Neural crest cell (in vitro differentiated cells): Measurements from ENCODE around the gene NBPF3. TPM values are rescaled to one million over a fixed set of nuclear protein-coding genes. Genes with fewer than 3 reads are reported as not detected.
"Not testable (repeated sequence)": the region's sequence is repeated elsewhere in the genome, so short reads cannot be mapped to it uniquely, and the experiment has no call there.

Experiments
- DNase-seq: peaks from one replicate; pipeline ENCODE4 v3.0.0; 2021; ENCODE audit warnings: low read depth, mixed read lengths, low spot score
- H3K27ac Mint-ChIP-seq: one replicate; pipeline ENCODE4 v1.8.0; 2021; ENCODE audit warnings: mild to moderate bottlenecking, mixed read lengths; ENCODE audit not compliant: unreplicated experiment
- H3K27me3 Mint-ChIP-seq: 2 replicates; pipeline ENCODE4 v1.8.0; 2021; ENCODE audit warnings: low read depth, mild to moderate bottlenecking, mixed read lengths
- H3K36me3 Mint-ChIP-seq: 2 replicates; pipeline ENCODE4 v1.8.0; 2021; ENCODE audit warnings: low read depth, mild to moderate bottlenecking, mixed read lengths
- H3K4me1 Mint-ChIP-seq: 2 replicates; pipeline ENCODE4 v1.8.0; 2021; ENCODE audit warnings: mixed read lengths
- H3K4me3 Mint-ChIP-seq: one replicate; pipeline ENCODE4 v1.8.0; 2021; ENCODE audit warnings: mild to moderate bottlenecking, mixed read lengths
- H3K9me3 Mint-ChIP-seq: 2 replicates; pipeline ENCODE4 v1.8.0; 2021; ENCODE audit warnings: mixed read lengths
- total RNA-seq: library from RNA; stranded (reverse); gene quantifications from 2 replicates; pipeline ENCODE4 v1.2.1, GENCODE V29; 2021
- TF ChIP-seq, protein P1 (sequence below): fragments of 200-600 bp; sonication (generic); conservative IDR thresholded peaks from 2 replicates; pipeline ENCODE4 v1.5.0; 2021; ENCODE audit warnings: antibody characterized with exemption, mild to moderate bottlenecking

Gene NBPF3
- total RNA-seq, 1 donor from 2014 or later = 19.2 TPM

DNA sequence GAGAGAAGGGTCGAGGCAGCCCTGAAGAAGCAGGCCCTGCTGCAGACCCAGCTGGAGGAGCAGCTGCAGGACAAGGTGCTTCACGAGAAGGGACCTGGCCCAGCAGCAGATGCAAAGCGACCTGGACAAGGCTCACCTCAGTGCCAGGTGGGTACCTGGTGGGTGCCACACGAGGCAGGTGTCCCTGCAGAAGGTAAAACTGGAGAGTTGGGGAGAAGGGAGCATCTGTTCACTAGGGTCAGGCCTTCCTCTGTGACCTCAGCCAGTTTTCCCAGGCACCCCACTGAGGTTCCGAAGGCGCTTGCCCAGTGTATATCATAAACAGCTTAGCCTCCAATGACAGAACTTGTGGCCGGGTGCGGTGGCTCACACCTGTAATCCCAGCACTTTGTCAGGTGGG lies 5.5 kb upstream of the NBPF3 start:
- no peak for DNase-seq
- Mint-ChIP-seq H3K27me3 (peaks cover 12% of the 10 kb centered on the region), H3K36me3 (no peaks in the 10 kb centered on the region), H3K27ac (no peak overlapping the region), H3K4me1 (peaks cover under 1% of the 10 kb centered on the region), H3K4me3 (no peak overlapping the region), H3K9me3 (no peaks in the 10 kb centered on the region)
- TF ChIP-seq, protein P1, sequence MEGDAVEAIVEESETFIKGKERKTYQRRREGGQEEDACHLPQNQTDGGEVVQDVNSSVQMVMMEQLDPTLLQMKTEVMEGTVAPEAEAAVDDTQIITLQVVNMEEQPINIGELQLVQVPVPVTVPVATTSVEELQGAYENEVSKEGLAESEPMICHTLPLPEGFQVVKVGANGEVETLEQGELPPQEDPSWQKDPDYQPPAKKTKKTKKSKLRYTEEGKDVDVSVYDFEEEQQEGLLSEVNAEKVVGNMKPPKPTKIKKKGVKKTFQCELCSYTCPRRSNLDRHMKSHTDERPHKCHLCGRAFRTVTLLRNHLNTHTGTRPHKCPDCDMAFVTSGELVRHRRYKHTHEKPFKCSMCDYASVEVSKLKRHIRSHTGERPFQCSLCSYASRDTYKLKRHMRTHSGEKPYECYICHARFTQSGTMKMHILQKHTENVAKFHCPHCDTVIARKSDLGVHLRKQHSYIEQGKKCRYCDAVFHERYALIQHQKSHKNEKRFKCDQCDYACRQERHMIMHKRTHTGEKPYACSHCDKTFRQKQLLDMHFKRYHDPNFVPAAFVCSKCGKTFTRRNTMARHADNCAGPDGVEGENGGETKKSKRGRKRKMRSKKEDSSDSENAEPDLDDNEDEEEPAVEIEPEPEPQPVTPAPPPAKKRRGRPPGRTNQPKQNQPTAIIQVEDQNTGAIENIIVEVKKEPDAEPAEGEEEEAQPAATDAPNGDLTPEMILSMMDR = no peak

DNA sequence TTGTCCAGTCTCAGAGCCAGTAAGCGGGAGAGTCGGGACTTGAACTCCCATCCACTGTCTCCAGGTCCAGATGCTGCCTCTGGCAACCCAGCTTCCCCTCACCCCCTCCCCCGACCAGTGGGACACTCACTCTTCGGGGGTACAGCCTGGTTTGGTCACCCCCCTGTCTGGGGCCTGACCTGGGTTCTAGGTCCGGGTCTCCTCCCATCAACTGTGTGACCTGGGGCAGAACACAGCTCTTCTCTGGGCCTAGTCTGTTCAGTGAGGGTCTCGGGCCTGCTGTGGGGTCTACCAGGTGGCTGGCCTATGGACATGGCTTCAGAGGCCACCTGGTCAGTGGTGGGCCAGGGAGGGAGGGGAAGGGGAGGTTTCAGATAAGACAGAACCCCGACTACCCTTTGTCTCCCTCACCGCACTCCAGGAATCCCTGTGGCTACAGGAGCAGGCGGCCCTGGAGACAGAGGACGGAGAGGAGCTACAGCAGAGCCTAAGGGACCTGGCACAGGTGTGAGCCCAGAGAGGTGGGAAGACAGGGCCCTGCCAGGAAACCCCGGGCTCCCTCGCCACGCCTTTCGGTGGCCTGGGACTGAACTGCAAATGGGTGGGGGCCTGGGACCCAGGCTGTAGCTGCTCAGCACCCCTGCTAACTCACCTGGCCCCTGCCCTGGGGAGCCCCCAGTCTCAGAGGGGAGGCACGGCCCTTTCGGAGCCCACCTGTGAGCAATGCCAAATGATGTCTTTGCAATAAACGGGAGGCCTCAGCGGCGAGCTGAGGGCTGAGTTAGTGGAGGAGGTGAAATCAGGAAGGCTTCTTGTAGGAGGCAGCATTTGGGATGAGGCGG lies 4.1 kb upstream of the NBPF3 start:
- Mint-ChIP-seq H3K27me3 (peaks cover 14% of the 10 kb centered on the region), H3K27ac (no peak overlapping the region), H3K4me3 (no peak overlapping the region)

DNA sequence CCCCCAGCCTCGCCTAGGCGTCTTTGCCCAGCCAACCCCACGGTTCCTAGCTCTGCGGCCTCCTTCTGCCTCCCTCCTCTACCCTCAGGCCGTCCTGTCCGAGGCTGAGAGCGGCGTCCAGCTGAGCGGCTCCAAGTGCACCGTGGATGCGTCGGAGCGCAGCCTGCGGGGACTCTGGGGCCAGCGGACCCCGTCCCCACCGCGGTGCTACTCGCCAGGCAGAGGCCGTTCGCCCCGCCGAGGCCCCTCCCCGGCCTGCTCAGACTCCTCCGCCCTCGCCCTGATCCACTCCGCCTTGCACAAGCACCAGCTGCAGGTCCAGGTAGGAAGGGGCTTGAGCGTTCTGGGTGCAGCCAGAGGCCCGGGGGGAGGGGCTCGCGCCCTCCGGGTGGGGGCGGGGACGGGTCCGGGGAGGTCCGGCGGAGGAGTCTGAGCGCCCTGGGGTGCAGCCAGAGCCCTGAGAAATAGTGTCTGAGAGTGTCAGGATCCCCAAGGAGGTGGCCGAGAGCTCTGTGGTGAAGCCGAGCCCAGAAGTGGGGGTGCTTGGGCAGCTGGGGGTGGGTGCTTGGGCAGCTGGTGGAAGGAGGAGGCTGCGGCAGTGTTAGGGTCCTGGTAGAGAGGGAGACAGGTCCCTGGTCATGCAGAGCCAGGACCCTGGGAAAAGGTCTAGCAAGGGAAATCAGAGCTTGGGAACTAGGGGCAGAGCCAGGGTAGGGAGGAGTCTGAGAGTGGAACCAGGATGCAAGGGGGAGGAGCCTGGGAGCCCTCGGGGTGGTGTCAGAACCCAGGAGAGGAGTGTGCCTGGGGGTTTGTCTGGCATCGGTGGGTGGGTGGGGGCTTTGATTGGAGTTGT lies 3.2 kb upstream of the NBPF3 start:
- TF ChIP-seq, protein P1 = no peak
- H3K27ac Mint-ChIP-seq = no peak overlapping the region
- DNase-seq = no peak
- H3K36me3 Mint-ChIP-seq = no peaks in the 10 kb centered on the region
- peak overlapping the region; percentile 67 for H3K4me3 Mint-ChIP-seq
- H3K4me1 Mint-ChIP-seq = peaks cover 13% of the 10 kb centered on the region
- peaks cover 14% of the 10 kb centered on the region for H3K27me3 Mint-ChIP-seq
- no peaks in the 10 kb centered on the region for H3K9me3 Mint-ChIP-seq

More for the DNA sequence above, 4.1 kb upstream of the NBPF3 start:
- TF ChIP-seq, protein P1 = no peak
- peaks cover 10% of the 10 kb centered on the region for H3K4me1 Mint-ChIP-seq
- H3K9me3 Mint-ChIP-seq = no peaks in the 10 kb centered on the region
- no peaks in the 10 kb centered on the region for H3K36me3 Mint-ChIP-seq
- DNase-seq = no peak

DNA sequence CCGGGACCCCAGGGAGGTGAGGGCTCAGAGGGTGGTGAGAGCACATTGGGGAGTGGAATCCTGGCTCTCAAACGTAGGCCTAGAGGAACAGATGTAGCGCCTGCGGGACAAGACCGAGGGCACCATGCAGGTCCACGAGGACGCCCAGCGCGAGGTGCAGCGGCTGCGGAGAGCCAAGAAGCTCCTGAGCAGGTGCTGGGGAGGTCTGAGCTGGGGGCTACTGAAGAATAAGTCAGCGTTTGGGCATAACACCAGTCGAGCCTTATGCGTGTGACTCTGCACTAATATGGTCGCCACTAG lies 2.6 kb upstream of the NBPF3 start:
- H3K27ac Mint-ChIP-seq = no peak overlapping the region

DNA sequence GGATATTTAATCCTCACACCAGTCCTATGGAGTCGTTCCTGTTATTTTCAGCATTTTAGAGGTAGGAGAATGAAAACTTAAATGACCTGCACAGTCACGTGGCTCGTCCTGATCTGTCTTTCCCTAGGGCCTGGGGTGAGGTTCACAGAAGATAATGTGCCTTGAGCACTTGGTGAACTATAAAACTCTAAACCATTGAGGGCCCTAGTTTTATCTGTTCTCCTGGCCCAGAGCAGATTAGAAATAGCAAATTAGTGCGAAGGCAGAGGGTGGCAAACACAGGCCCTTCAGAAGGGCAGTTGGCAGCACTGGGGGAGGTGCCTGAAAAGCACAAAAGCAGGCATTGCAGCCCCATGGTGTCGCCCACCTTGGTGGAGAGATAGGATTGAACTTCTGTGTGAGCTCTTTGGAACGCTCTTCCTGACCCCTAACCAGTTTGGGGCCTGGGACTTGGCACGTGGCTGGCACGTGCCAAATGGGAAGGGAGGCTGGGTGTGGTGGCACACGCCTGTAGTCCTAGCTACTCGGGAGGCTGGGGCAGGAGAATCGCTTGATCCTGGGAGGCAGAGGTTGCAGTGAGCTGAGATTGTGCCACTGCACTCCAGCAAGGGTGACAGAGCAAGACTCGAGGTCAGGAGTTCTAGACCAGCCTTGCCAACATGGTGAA lies 1.2 kb upstream of the NBPF3 start:
- DNase-seq, H3K9me3 Mint-ChIP-seq, H3K27me3 Mint-ChIP-seq, H3K36me3 Mint-ChIP-seq, H3K27ac Mint-ChIP-seq: not testable (repeated sequence)
- H3K4me3 Mint-ChIP-seq = peak overlapping the region; percentile 95
- peaks cover 13% of the 10 kb centered on the region for H3K4me1 Mint-ChIP-seq

More for the DNA sequence above, 2.6 kb upstream of the NBPF3 start:
- Mint-ChIP-seq H3K36me3 (no peaks in the 10 kb centered on the region), H3K4me1 (peaks cover 13% of the 10 kb centered on the region), H3K4me3 (no peak overlapping the region), H3K9me3 (no peaks in the 10 kb centered on the region), H3K27me3 (peaks cover 14% of the 10 kb centered on the region)
- TF ChIP-seq, protein P1 = no peak
- no peak for DNase-seq
